IMR-90 (cell line): ENCODE measurements around the gene HNMT. TPM values are rescaled to one million over a fixed set of nuclear protein-coding genes. Genes with fewer than 3 reads are reported as not detected.

Experiments used
- ATAC-seq: fragments of 200-7000 bp; cut with Tn5 transposase; 2 replicates; pipeline ENCODE4 v1.9.1; 2020; ENCODE audit warnings: low read depth, mild to moderate bottlenecking, moderate library complexity
- BruUV-seq: library from RNA; stranded (reverse); fragments of 400-500 nt; replicated peaks from 2 replicates; lab custom pipeline; 2021; lab: Mats Ljungman, UMichigan
- CTCF ChIA-PET: fragments of 300-600 bp; formaldehyde crosslinking; extraction: SDS; loops from one replicate; lab custom pipeline; 2021; ENCODE audit warnings: antibody characterized with exemption; lab: Yijun Ruan, JAX
- POLR2A ChIA-PET: fragments of 300-600 bp; sonication (Branson Sonifier 250); formaldehyde crosslinking; loops from one replicate; lab custom pipeline; 2022; ENCODE audit warnings: antibody characterized with exemption; ENCODE audit not compliant: unreplicated experiment; lab: Charles Lee
- DNase-seq: peaks from one replicate; pipeline ENCODE4 v3.0.0; 2013
- H2AFZ ChIP-seq: replicated peaks from 2 replicates; pipeline ENCODE3; 2013; ENCODE audit warnings: low read length, mild to moderate bottlenecking; ENCODE audit not compliant: poor library complexity
- H2AK5ac ChIP-seq: 2 replicates; pipeline ENCODE4 v1.6.1; 2013; ENCODE audit warnings: low read depth, low read length, inconsistent platforms
- H2AK9ac ChIP-seq: replicated peaks from 2 replicates; pipeline ENCODE3; 2013; ENCODE audit warnings: mild to moderate bottlenecking, low read depth, low read length, moderate library complexity; ENCODE audit not compliant: poor library complexity
- H2BK120ac ChIP-seq: 2 replicates; pipeline ENCODE4 v1.6.1; 2013; ENCODE audit warnings: low read depth, low read length, inconsistent platforms
- H2BK15ac ChIP-seq: 3 replicates; pipeline ENCODE4 v1.6.1; 2013; ENCODE audit warnings: low read depth, low read length, inconsistent platforms
- H2BK20ac ChIP-seq: 2 replicates; pipeline ENCODE4 v1.6.1; 2013; ENCODE audit warnings: low read depth, mild to moderate bottlenecking, inconsistent platforms, low read length, moderate library complexity
- H2BK5ac ChIP-seq: 2 replicates; pipeline ENCODE4 v1.6.1; 2013; ENCODE audit warnings: mild to moderate bottlenecking, low read depth, low read length, inconsistent platforms; ENCODE audit not compliant: poor library complexity, severe bottlenecking
- H3K14ac ChIP-seq: replicated peaks from 2 replicates; pipeline ENCODE4 v1.6.1; 2013; ENCODE audit warnings: low read depth, low read length, inconsistent platforms
- H3K18ac ChIP-seq: 2 replicates; pipeline ENCODE4 v1.6.1; 2013; ENCODE audit warnings: low read depth, low read length, control low read depth
- H3K23ac ChIP-seq: 2 replicates; pipeline ENCODE4 v1.6.1; 2013; ENCODE audit warnings: low read depth, low read length, inconsistent platforms
- H3K27ac ChIP-seq: 2 replicates; pipeline ENCODE4 v1.5.1; 2013; ENCODE audit warnings: mild to moderate bottlenecking, control low read depth, low read length; ENCODE audit not compliant: insufficient read depth
- H3K27me3 ChIP-seq: 2 replicates; pipeline ENCODE4 v1.6.1; 2013; ENCODE audit warnings: low read length; ENCODE audit not compliant: control insufficient read depth, insufficient read depth
- H3K36me3 ChIP-seq: 2 replicates; pipeline ENCODE4 v1.6.1; 2013; ENCODE audit warnings: low read length, mixed read lengths; ENCODE audit not compliant: control insufficient read depth, insufficient read depth
- H3K4ac ChIP-seq: 2 replicates; pipeline ENCODE4 v1.6.1; 2013; ENCODE audit warnings: low read depth, low read length, inconsistent platforms
- H3K4me1 ChIP-seq: 2 replicates; pipeline ENCODE4 v1.6.1; 2013; ENCODE audit warnings: low read length, mixed read lengths; ENCODE audit not compliant: control insufficient read depth, insufficient read depth
- H3K4me2 ChIP-seq: 2 replicates; pipeline ENCODE4 v1.6.1; 2013; ENCODE audit warnings: low read depth, mild to moderate bottlenecking, control low read depth, low read length, moderate library complexity
- H3K4me3 ChIP-seq: 2 replicates; pipeline ENCODE4 v1.5.1; 2013; ENCODE audit warnings: low read depth, mild to moderate bottlenecking, control low read depth, low read length, moderate library complexity; ENCODE audit not compliant: insufficient read depth
- H3K56ac ChIP-seq: 2 replicates; pipeline ENCODE4 v1.6.1; 2013; ENCODE audit warnings: low read length, inconsistent platforms; ENCODE audit not compliant: insufficient read depth; ENCODE audit errors: extremely low read depth
- H3K79me1 ChIP-seq, 2 experiments: 2 replicates each; pipeline ENCODE4 v1.6.1; 2013; ENCODE audit warnings: low read length in 2 of 2, inconsistent platforms in 1 of 2, low read depth in 1 of 2
- H3K9ac ChIP-seq: 2 replicates; pipeline ENCODE4 v1.6.1; 2013; ENCODE audit warnings: low read depth, low read length, control low read depth
- H3K9me1 ChIP-seq: 2 replicates; pipeline ENCODE4 v1.6.1; 2013; ENCODE audit warnings: low read length, inconsistent platforms; ENCODE audit not compliant: insufficient read depth
- H3K9me3 ChIP-seq: 2 replicates; pipeline ENCODE4 v1.6.1; 2013; ENCODE audit warnings: low read length; ENCODE audit not compliant: control insufficient read depth, insufficient read depth
- H4K20me1 ChIP-seq: 2 replicates; pipeline ENCODE4 v1.6.1; 2013; ENCODE audit warnings: low read length, inconsistent platforms; ENCODE audit not compliant: insufficient read depth
- H4K5ac ChIP-seq: 2 replicates; pipeline ENCODE4 v1.6.1; 2013; ENCODE audit warnings: mild to moderate bottlenecking, low read depth, low read length, control low read depth
- H4K8ac ChIP-seq, 2 experiments: 2 replicates each; pipeline ENCODE4 v1.6.1; 2013; ENCODE audit warnings: low read depth in 2 of 2, low read length in 2 of 2, control low read depth in 1 of 2, inconsistent platforms in 1 of 2
- H4K91ac ChIP-seq: 2 replicates; pipeline ENCODE4 v1.6.1; 2013; ENCODE audit warnings: low read depth, low read length, inconsistent platforms; ENCODE audit not compliant: insufficient read depth
- BHLHE40 ChIP-seq: fragments of 150-350 bp; IDR thresholded peaks from 2 replicates; pipeline ENCODE4 v1.6.1; 2016; ENCODE audit warnings: mild to moderate bottlenecking, low read depth, low read length
- CHD1 ChIP-seq: IDR thresholded peaks from 2 replicates; pipeline ENCODE4 v1.6.1; 2012; ENCODE audit warnings: low read depth, low read length, improper control_type of control experiment
- ELK1 ChIP-seq: fragments of 150-350 bp; IDR thresholded peaks from 2 replicates; pipeline ENCODE4 v1.6.1; 2016; ENCODE audit warnings: low read depth, mild to moderate bottlenecking, low read length, moderate library complexity, borderline replicate concordance
- FOS ChIP-seq: fragments of 150-350 bp; IDR thresholded peaks from 2 replicates; pipeline ENCODE4 v1.6.1; 2016; ENCODE audit warnings: low read depth, low read length
- MAFK ChIP-seq: IDR thresholded peaks from 2 replicates; pipeline ENCODE4 v1.6.1; 2012; ENCODE audit warnings: low read depth, low read length, improper control_type of control experiment
- MAZ ChIP-seq: IDR thresholded peaks from 2 replicates; pipeline ENCODE4 v1.6.1; 2012; ENCODE audit warnings: low read depth, mild to moderate bottlenecking, low read length, improper control_type of control experiment, moderate library complexity, borderline replicate concordance
- MXI1 ChIP-seq: IDR thresholded peaks from 2 replicates; pipeline ENCODE4 v1.6.1; 2012; ENCODE audit warnings: low read depth, mild to moderate bottlenecking, low read length, moderate library complexity, borderline replicate concordance
- NFE2L2 ChIP-seq: fragments of 150-350 bp; IDR thresholded peaks from 2 replicates; pipeline ENCODE4 v1.6.1; 2016; ENCODE audit warnings: low read depth, mild to moderate bottlenecking, low read length
- POLR2A ChIP-seq: IDR thresholded peaks from 2 replicates; pipeline ENCODE4 v1.6.1; 2012; ENCODE audit warnings: mild to moderate bottlenecking, low read depth, low read length
- RAD21 ChIP-seq: IDR thresholded peaks from 2 replicates; pipeline ENCODE4 v1.6.1; 2012; ENCODE audit warnings: low read length, improper control_type of control experiment
- RCOR1 ChIP-seq: IDR thresholded peaks from 2 replicates; pipeline ENCODE4 v1.6.1; 2012; ENCODE audit warnings: mild to moderate bottlenecking, low read length, improper control_type of control experiment; ENCODE audit not compliant: insufficient replicate concordance
- SMC3 ChIP-seq: fragments of 150-350 bp; IDR thresholded peaks from 2 replicates; pipeline ENCODE4 v1.6.1; 2016; ENCODE audit warnings: low read depth, mild to moderate bottlenecking, antibody characterized with exemption, low read length, moderate library complexity
- WGBS, 2 experiments: methylation state at CpG; one replicate each; pipeline versions ENCODE4 v1.1.5 to v1.1.7; 2013; ENCODE audit warnings: missing lambda C conversion rate in 2 of 2; ENCODE audit not compliant: insufficient read length in 1 of 2; ENCODE audit errors: extremely low coverage in 2 of 2; 5-methylcytosine and 5-hydroxymethylcytosine counted together
- dilution Hi-C: fragments of 300-500 bp; cut with HindIII; formaldehyde crosslinking; loops from one replicate; pipeline ENCODE4 v1.14.3; 2018; ENCODE audit warnings: low sequenced_read_pairs; ENCODE audit not compliant: unreplicated experiment
- in situ Hi-C: fragments of 300-500 bp; cut with MboI; formaldehyde crosslinking; loops from 3 replicates; pipeline ENCODE4 v1.14.3; 2019; ENCODE audit warnings: low sequenced_read_pairs, inconsistent platforms, mixed read lengths
- intact Hi-C: fragments of 100-400 bp; cut with micrococcal nuclease; formaldehyde crosslinking; loops from 2 replicates; pipeline ENCODE4 v1.10.0; 2022
- polyA plus RNA-seq, 3 experiments: library from polyadenylated mRNA; depleted of rRNA; stranded (reverse); fragments of >200 nt; gene quantifications; 2 replicates each; pipeline ENCODE4 v1.2.3, GENCODE V29; 2012; ENCODE audit warnings: low replicate concordance in 1 of 3
- total RNA-seq: library from RNA; depleted of rRNA; stranded (reverse); fragments of >200 nt; gene quantifications from 2 replicates; pipeline ENCODE4 v1.2.3, GENCODE V29; 2012

The HNMT gene
- total and polyA plus RNA-seq, 2 of the 4 experiments (the other 2 are of a cell fraction), result 6.4 to 14.2 TPM

- Histone ChIP-seq H2BK5ac (no peak overlapping the region), H3K18ac (no peak overlapping the region), H4K5ac (no peak overlapping the region), H3K23ac (no peak overlapping the region), H2BK20ac (no peak overlapping the region), H3K9ac (no peak overlapping the region), H3K36me3 (peaks cover 6% of the 10 kb centered on the region; the same call in 1 of the 2 replicates), H3K9me1 (no peaks in the 10 kb centered on the region), H2AFZ (no peak overlapping the region), H3K14ac (no peak overlapping the region), H2AK5ac (no peak overlapping the region), H3K27ac (no peak overlapping the region), H3K79me1 (no peaks in the 10 kb centered on the region), H3K4me3 (no peak overlapping the region), H4K8ac (no peak overlapping the region), H3K9me3 (no peaks in the 10 kb centered on the region), H2AK9ac (no peak overlapping the region), H2BK120ac (no peak overlapping the region), H3K4me2 (no peak overlapping the region), H3K56ac (no peak overlapping the region), H2BK15ac (no peak overlapping the region), H4K20me1 (no peaks in the 10 kb centered on the region), H3K27me3 (no peaks in the 10 kb centered on the region), H3K4ac (no peak overlapping the region), H4K91ac (no peak overlapping the region), H3K4me1 (no peaks in the 10 kb centered on the region)
- dilution Hi-C loops (no loop called here), in situ Hi-C loops (no loop called here), intact Hi-C loops (no loop called here)
- ChIA-PET POLR2A (no interaction called here), CTCF (no interaction called here)
- no CpG with 5 or more reads among the region's 1 CpG for WGBS, 2 experiments
- TF ChIP-seq RCOR1 (no peak), POLR2A (no peak), MXI1 (no peak), NFE2L2 (no peak), FOS (no peak), MAZ (no peak), BHLHE40 (no peak), MAFK (no peak), CHD1 (no peak), RAD21 (no peak), ELK1 (no peak), SMC3 (no peak)
- ATAC-seq, result no peak
- no TSS peak for BruUV-seq
- DNase-seq, result no peak
Observed at GRCh38 chr2:138000009-138000408, 35.7 kb downstream of the HNMT start.
